H1 (cell line): Measurements from ENCODE around the gene C6orf58. TPM values are rescaled to one million over a fixed set of nuclear protein-coding genes. Genes with fewer than 3 reads are reported as not detected.

Experiments
- CTCF ChIA-PET: fragments of 300-600 bp; sonication (Branson Sonifier 250); formaldehyde crosslinking; loops from one replicate; lab custom pipeline; 2021; ENCODE audit not compliant: partially characterized antibody; lab: Charles Lee
- POLR2A ChIA-PET: fragments of 300-600 bp; sonication (Branson Sonifier 250); formaldehyde crosslinking; loops from one replicate; lab custom pipeline; 2021; ENCODE audit warnings: inconsistent platforms; ENCODE audit not compliant: partially characterized antibody; lab: Charles Lee
- DNase-seq, 2 experiments: peaks; one replicate each; pipeline versions ENCODE4 v3.0.0 to v3.0.0-alpha.2; 2010 to 2022; ENCODE audit warnings: low spot score in 2 of 2, low read depth in 1 of 2, mixed read lengths in 1 of 2
- FAIRE-seq: peaks from 2 replicates; lab custom pipeline; 2011; peaks lifted over from hg19 to GRCh38; lab: Jason Lieb, UNC
- H2AFZ ChIP-seq: 2 replicates; pipeline ENCODE4 v1.8.1; 2012; ENCODE audit warnings: low read length, inconsistent platforms
- H2AK5ac ChIP-seq: 2 replicates; pipeline ENCODE4 v1.6.1; 2013; ENCODE audit warnings: low read depth, low read length
- H2BK120ac ChIP-seq: replicated peaks from 2 replicates; pipeline ENCODE3; 2013; ENCODE audit warnings: low read depth, low read length, inconsistent platforms
- H2BK12ac ChIP-seq: 2 replicates; pipeline ENCODE4 v1.6.1; 2013; ENCODE audit warnings: low read depth, low read length
- H2BK15ac ChIP-seq: 2 replicates; pipeline ENCODE4 v1.6.1; 2013; ENCODE audit warnings: low read length
- H2BK20ac ChIP-seq: 2 replicates; pipeline ENCODE4 v1.6.1; 2013; ENCODE audit warnings: low read length
- H2BK5ac ChIP-seq: 2 replicates; pipeline ENCODE4 v1.6.1; 2013; ENCODE audit warnings: low read depth, low read length
- H3K14ac ChIP-seq: 2 replicates; pipeline ENCODE4 v1.6.1; 2013; ENCODE audit warnings: inconsistent platforms; ENCODE audit not compliant: insufficient read length
- H3K18ac ChIP-seq: 2 replicates; pipeline ENCODE4 v1.6.1; 2013; ENCODE audit warnings: low read length; ENCODE audit errors: extremely low read depth
- H3K23ac ChIP-seq: 2 replicates; pipeline ENCODE4 v1.6.1; 2013; ENCODE audit warnings: inconsistent platforms; ENCODE audit not compliant: insufficient read length
- H3K23me2 ChIP-seq: 2 replicates; pipeline ENCODE4 v1.6.1; 2013; ENCODE audit warnings: low read depth, low read length
- H3K27ac ChIP-seq: 2 replicates; pipeline ENCODE4 v1.6.1; 2011; ENCODE audit warnings: low read depth, low read length, inconsistent platforms
- H3K27me3 ChIP-seq, 4 experiments: replicated peaks in 1 of 4; 1 replicate in 1 of 4; 2 replicates in 3 of 4; pipeline versions ENCODE4 v1.6.1 to v1.8.1; 2011 to 2013; ENCODE audit warnings: low read length in 3 of 4, mild to moderate bottlenecking in 3 of 4, inconsistent platforms in 2 of 4, mixed read lengths in 2 of 4, moderate library complexity in 1 of 4; ENCODE audit not compliant: control insufficient read depth in 3 of 4, insufficient read depth in 3 of 4; ENCODE audit errors: extremely low read depth in 1 of 4
- H3K36me3 ChIP-seq, 4 experiments: 2 replicates each; pipeline versions ENCODE4 v1.6.1 to v1.8.1; 2011 to 2013; ENCODE audit warnings: mild to moderate bottlenecking in 4 of 4, low read length in 3 of 4, moderate library complexity in 2 of 4, control low read depth in 1 of 4, inconsistent platforms in 1 of 4; ENCODE audit not compliant: insufficient read depth in 4 of 4, control insufficient read depth in 2 of 4
- H3K4ac ChIP-seq: replicated peaks from 2 replicates; pipeline ENCODE3; 2013; ENCODE audit warnings: low read length, low read depth, mixed read lengths, inconsistent platforms; ENCODE audit not compliant: insufficient read length
- H3K4me1 ChIP-seq, 4 experiments: replicated peaks in 1 of 4; 1 replicate in 1 of 4; 2 replicates in 3 of 4; pipeline versions ENCODE4 v1.6.1 to v1.8.1; 2011 to 2013; ENCODE audit warnings: low read length in 3 of 4, inconsistent platforms in 2 of 4, mixed read lengths in 1 of 4; ENCODE audit not compliant: insufficient read depth in 4 of 4, control insufficient read depth in 3 of 4
- H3K4me2 ChIP-seq, 2 experiments: 2 replicates each; pipeline versions ENCODE4 v1.6.1 to v1.8.1; 2011 to 2013; ENCODE audit warnings: low read depth in 2 of 2, low read length in 2 of 2, control low read depth in 1 of 2, inconsistent platforms in 1 of 2, mild to moderate bottlenecking in 1 of 2; ENCODE audit not compliant: insufficient read depth in 1 of 2
- H3K4me3 ChIP-seq, 4 experiments: fragments of 200-600, 300-600 bp in 1 of 4; sonication (generic), shearing (Covaris generic), sonication (Bioruptor Twin) in 1 of 4; 2 replicates each; pipeline versions ENCODE4 v1.5.1 to v1.8.1; 2011 to 2016; ENCODE audit warnings: low read length in 4 of 4, low read depth in 3 of 4, control low read depth in 2 of 4, inconsistent platforms in 2 of 4, mild to moderate bottlenecking in 2 of 4, mixed read lengths in 1 of 4, moderate library complexity in 1 of 4; ENCODE audit not compliant: insufficient read depth in 2 of 4; ENCODE audit errors: extremely low read depth in 1 of 4
- H3K56ac ChIP-seq: replicated peaks from 2 replicates; pipeline ENCODE3; 2013; ENCODE audit warnings: low read depth, mild to moderate bottlenecking, mixed read lengths, low read length, inconsistent platforms; ENCODE audit not compliant: insufficient read length
- H3K79me1 ChIP-seq: 2 replicates; pipeline ENCODE4 v1.6.1; 2013; ENCODE audit warnings: low read depth, low read length, control low read depth
- H3K79me2 ChIP-seq, 2 experiments: 2 replicates each; pipeline versions ENCODE4 v1.6.1 to v1.8.1; 2012 to 2013; ENCODE audit warnings: low read length in 2 of 2, mild to moderate bottlenecking in 2 of 2, inconsistent platforms in 1 of 2; ENCODE audit not compliant: insufficient read depth in 2 of 2, control insufficient read depth in 1 of 2
- H3K9ac ChIP-seq, 4 experiments: replicated peaks in 1 of 4; 1 replicate in 1 of 4; 2 replicates in 3 of 4; pipeline versions ENCODE4 v1.6.1 to v1.8.1; 2011 to 2013; ENCODE audit warnings: low read depth in 3 of 4, low read length in 3 of 4, control low read depth in 2 of 4, mild to moderate bottlenecking in 2 of 4, moderate library complexity in 2 of 4, inconsistent platforms in 1 of 4; ENCODE audit errors: extremely low read depth in 1 of 4
- H3K9me3 ChIP-seq, 2 experiments: 2 replicates each; pipeline versions ENCODE4 v1.6.1 to v1.8.1; 2012 to 2013; ENCODE audit warnings: mild to moderate bottlenecking in 2 of 2, moderate library complexity in 2 of 2, control low read depth in 1 of 2, inconsistent platforms in 1 of 2, low read depth in 1 of 2, low read length in 1 of 2, mixed read lengths in 1 of 2; ENCODE audit not compliant: insufficient read depth in 2 of 2
- H4K20me1 ChIP-seq, 2 experiments: replicated peaks in 1 of 2; 2 replicates each; pipeline versions ENCODE3 to v1.8.1; 2011 to 2013; ENCODE audit warnings: inconsistent platforms in 2 of 2, low read length in 2 of 2, mild to moderate bottlenecking in 1 of 2; ENCODE audit not compliant: insufficient read depth in 2 of 2, control insufficient read depth in 1 of 2
- H4K5ac ChIP-seq: 2 replicates; pipeline ENCODE4 v1.6.1; 2013; ENCODE audit warnings: low read length, low read depth, mixed read lengths, inconsistent platforms; ENCODE audit not compliant: insufficient read length
- H4K8ac ChIP-seq: 2 replicates; pipeline ENCODE4 v1.8.0; 2013; ENCODE audit warnings: mild to moderate bottlenecking, moderate library complexity, low read length, inconsistent platforms; ENCODE audit not compliant: insufficient read depth; ENCODE audit errors: extremely low read depth
- H4K91ac ChIP-seq: replicated peaks from 2 replicates; pipeline ENCODE3; 2013; ENCODE audit warnings: low read length, mixed read lengths, inconsistent platforms; ENCODE audit not compliant: insufficient read length
- ATF2 ChIP-seq: IDR thresholded peaks from 2 replicates; pipeline ENCODE4 v1.6.1; 2012; ENCODE audit warnings: low read length, inconsistent platforms
- BACH1 ChIP-seq: IDR thresholded peaks from 2 replicates; pipeline ENCODE4 v1.6.1; 2012; ENCODE audit warnings: low read length, improper control_type of control experiment
- CBX8 ChIP-seq: fragments of 300-800, 300-1000 bp; sonication (generic); IDR thresholded peaks from 2 replicates; pipeline ENCODE4 v1.7.1; 2016; ENCODE audit warnings: low read depth, low read length, borderline replicate concordance
- CEBPB ChIP-seq: IDR thresholded peaks from 2 replicates; pipeline ENCODE4 v1.6.1; 2012; ENCODE audit warnings: low read depth, low read length
- CHD1 ChIP-seq: IDR thresholded peaks from 2 replicates; pipeline ENCODE4 v1.6.1; 2012; ENCODE audit warnings: low read depth, low read length, improper control_type of control experiment
- HDAC2 ChIP-seq, 2 experiments: fragments of 300-600 bp in 1 of 2; sonication (generic) in 1 of 2; IDR thresholded peaks; 2 replicates each; pipeline ENCODE4 v1.6.1; 2011 to 2012; ENCODE audit warnings: low read depth in 2 of 2, low read length in 2 of 2, mild to moderate bottlenecking in 2 of 2, moderate library complexity in 2 of 2, borderline replicate concordance in 1 of 2, inconsistent platforms in 1 of 2
- MAX ChIP-seq: IDR thresholded peaks from 2 replicates; pipeline ENCODE4 v1.6.1; 2012; ENCODE audit warnings: inconsistent platforms
- POU5F1 ChIP-seq: IDR thresholded peaks from 2 replicates; pipeline ENCODE4 v1.6.1; 2011; ENCODE audit warnings: low read depth, mild to moderate bottlenecking, low read length, moderate library complexity
- RXRA ChIP-seq: IDR thresholded peaks from 2 replicates; pipeline ENCODE4 v1.6.1; 2011; ENCODE audit warnings: low read depth, mild to moderate bottlenecking, low read length, moderate library complexity; ENCODE audit not compliant: insufficient read depth
- SIX5 ChIP-seq: IDR thresholded peaks from 2 replicates; pipeline ENCODE4 v1.6.1; 2011; ENCODE audit warnings: mild to moderate bottlenecking, low read depth, low read length
- SRF ChIP-seq: IDR thresholded peaks from 2 replicates; pipeline ENCODE4 v1.6.1; 2011; ENCODE audit warnings: mild to moderate bottlenecking, low read depth, low read length, moderate library complexity
- SUZ12 ChIP-seq: fragments of 200-600 bp; sonication (generic); IDR thresholded peaks from 2 replicates; pipeline ENCODE4 v1.6.1; 2012; ENCODE audit warnings: mild to moderate bottlenecking, inconsistent platforms, low read length, moderate library complexity, mixed read lengths
- polyA plus RNA-seq, 7 experiments: library from polyadenylated mRNA; depleted of rRNA in 3 of 7; stranded (reverse) in 5 of 7; unstranded in 2 of 7; fragments of >200 nt in 5 of 7; fragments of 200-250 nt in 2 of 7; gene quantifications; 1 replicate in 5 of 7; 2 replicates in 1 of 7; 4 replicates in 1 of 7; pipeline versions ENCODE4 v1.2.1 to v1.2.3, GENCODE V29; 2011 to 2013; ENCODE audit warnings: missing spikeins in 2 of 7, mixed read lengths in 2 of 7
- total RNA-seq: library from RNA; stranded (reverse); fragmentation: NEBNext Ultra II Directional; extraction: Animal tissue kit (Norgen Biotek cat#: 25700); gene quantifications from 2 replicates; pipeline ENCODE4 v1.2.1, GENCODE V29; 2021

C6orf58 gene
- total and polyA plus RNA-seq, 2 of the 8 experiments (the other 6 are each of a cell fraction or from before 2014, with no cell fraction given), result not detected

- no peak for TF ChIP-seq CEBPB
These were observed 12.2 kb upstream of the C6orf58 start (continued) for GRCh38 chr6:127564761-127565160.

GRCh38 chr6:127566119-127566518 lies 10.9 kb upstream of the C6orf58 start:
- H2AFZ ChIP-seq, result no peak overlapping the region
- no peak overlapping the region for H2BK20ac ChIP-seq
- H3K9ac ChIP-seq, result no peak overlapping the region
- ChIA-PET CTCF (interaction anchor here (0.6 to 1.3 kb wide), 3 partner anchors 11 to 18 kb away, joined by 3 to 6 read pairs (median 5); no protein-coding TSS in a partner anchor), POLR2A (no interaction called here)
- no peaks in the 10 kb centered on the region for H3K4me1 ChIP-seq
- no peak overlapping the region for H2AK5ac ChIP-seq
- H3K27me3 ChIP-seq, result no peaks in the 10 kb centered on the region
- H3K23me2 ChIP-seq, result no peaks in the 10 kb centered on the region
- no peaks in the 10 kb centered on the region for H3K9me3 ChIP-seq
- no peaks in the 10 kb centered on the region for H4K20me1 ChIP-seq
- H3K27ac ChIP-seq, result no peak overlapping the region
- no peak overlapping the region for H3K14ac ChIP-seq
- DNase-seq (no peak), FAIRE-seq (no peak)
- H3K79me1 ChIP-seq, result no peaks in the 10 kb centered on the region
- no peak overlapping the region for H3K4ac ChIP-seq
- no peak overlapping the region for H3K23ac ChIP-seq
- no peak overlapping the region for H3K4me3 ChIP-seq
- H3K79me2 ChIP-seq, result no peaks in the 10 kb centered on the region
- no peak overlapping the region for H3K18ac ChIP-seq
- H2BK5ac ChIP-seq, result no peak overlapping the region
- no peak overlapping the region for H4K8ac ChIP-seq
- no peak overlapping the region for H2BK12ac ChIP-seq
- no peak overlapping the region for H2BK15ac ChIP-seq
- H3K56ac ChIP-seq, result no peak overlapping the region
- no peak overlapping the region for H4K5ac ChIP-seq
- H3K36me3 ChIP-seq, result no peaks in the 10 kb centered on the region
- H4K91ac ChIP-seq, result no peak overlapping the region
- H3K4me2 ChIP-seq, result no peak overlapping the region
- no peak overlapping the region for H2BK120ac ChIP-seq
- TF ChIP-seq MAX (no peak), ATF2 (no peak), CHD1 (no peak), BACH1 (no peak), POU5F1 (no peak), HDAC2 (IDR thresholded peaks at IDR 0.05; ENCODE audit: borderline replicate concordance in 1 of 2, low read depth in 2 of 2, low read length in 2 of 2) (no peak), SIX5 (no peak), CBX8 (no peak), SRF (no peak), SUZ12 (no peak), RXRA (no peak)
